Measurements from ENCODE around the gene RPS14. TPM values are rescaled to one million over a fixed set of nuclear protein-coding genes. Genes with fewer than 3 reads are reported as not detected.

RPS14 gene
- total RNA-seq, 1 experiment from 2014 or later = 2,564 TPM

DNA sequence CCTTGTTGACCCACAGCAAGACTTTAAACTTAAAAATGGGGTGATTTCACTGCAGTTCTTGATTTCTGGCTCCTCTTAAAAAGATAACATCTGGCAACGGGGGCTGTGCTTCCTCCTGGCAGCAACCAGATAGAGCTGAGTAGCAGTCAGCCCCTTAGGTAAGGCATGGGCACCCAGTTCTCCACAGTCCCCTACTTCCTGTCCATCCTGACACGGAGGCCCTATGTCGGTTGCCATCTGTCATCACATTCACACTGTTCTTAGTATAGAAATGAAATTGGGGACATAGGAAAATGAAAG is 48.5 kb downstream of the RPS14 start:
- H3K27me3 Mint-ChIP-seq (ENCODE audit: low read depth) = no peaks in the 10 kb centered on the region
- DNase-seq (ENCODE audit: low spot score) (no peak), ATAC-seq (no peak)
- ChIA-PET POLR2A (no interaction called here), CTCF (interaction anchor here (1.3 to 4.6 kb wide), 2 partner anchors 10 to 35 kb away, joined by 6 to 41 read pairs; partner anchors contain the start of gene CD74)
- H3K27ac Mint-ChIP-seq = no peak overlapping the region
- no peak for TF ChIP-seq TP53 (CRISPR knock-in tag; IDR thresholded peaks at IDR 0.05)
- TF ChIP-seq, protein P1, sequence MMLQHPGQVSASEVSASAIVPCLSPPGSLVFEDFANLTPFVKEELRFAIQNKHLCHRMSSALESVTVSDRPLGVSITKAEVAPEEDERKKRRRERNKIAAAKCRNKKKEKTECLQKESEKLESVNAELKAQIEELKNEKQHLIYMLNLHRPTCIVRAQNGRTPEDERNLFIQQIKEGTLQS (CRISPR knock-in tag; conservative IDR thresholded peaks at IDR 0.05) = no peak
- TF ChIP-seq MYBL2 (CRISPR knock-in tag; IDR thresholded peaks at IDR 0.05) = no peak
- TF ChIP-seq GABPB1 (CRISPR knock-in tag; IDR thresholded peaks at IDR 0.05) = no peak
- TF ChIP-seq, protein P2, sequence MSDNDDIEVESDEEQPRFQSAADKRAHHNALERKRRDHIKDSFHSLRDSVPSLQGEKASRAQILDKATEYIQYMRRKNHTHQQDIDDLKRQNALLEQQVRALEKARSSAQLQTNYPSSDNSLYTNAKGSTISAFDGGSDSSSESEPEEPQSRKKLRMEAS (CRISPR knock-in tag; IDR thresholded peaks at IDR 0.05) = no peak
- no peak for TF ChIP-seq PRRX2 (CRISPR knock-in tag; IDR thresholded peaks at IDR 0.05)
- TF ChIP-seq, protein P3, sequence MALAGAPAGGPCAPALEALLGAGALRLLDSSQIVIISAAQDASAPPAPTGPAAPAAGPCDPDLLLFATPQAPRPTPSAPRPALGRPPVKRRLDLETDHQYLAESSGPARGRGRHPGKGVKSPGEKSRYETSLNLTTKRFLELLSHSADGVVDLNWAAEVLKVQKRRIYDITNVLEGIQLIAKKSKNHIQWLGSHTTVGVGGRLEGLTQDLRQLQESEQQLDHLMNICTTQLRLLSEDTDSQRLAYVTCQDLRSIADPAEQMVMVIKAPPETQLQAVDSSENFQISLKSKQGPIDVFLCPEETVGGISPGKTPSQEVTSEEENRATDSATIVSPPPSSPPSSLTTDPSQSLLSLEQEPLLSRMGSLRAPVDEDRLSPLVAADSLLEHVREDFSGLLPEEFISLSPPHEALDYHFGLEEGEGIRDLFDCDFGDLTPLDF (CRISPR knock-in tag; IDR thresholded peaks at IDR 0.05) = no peak
- TF ChIP-seq, protein P4, sequence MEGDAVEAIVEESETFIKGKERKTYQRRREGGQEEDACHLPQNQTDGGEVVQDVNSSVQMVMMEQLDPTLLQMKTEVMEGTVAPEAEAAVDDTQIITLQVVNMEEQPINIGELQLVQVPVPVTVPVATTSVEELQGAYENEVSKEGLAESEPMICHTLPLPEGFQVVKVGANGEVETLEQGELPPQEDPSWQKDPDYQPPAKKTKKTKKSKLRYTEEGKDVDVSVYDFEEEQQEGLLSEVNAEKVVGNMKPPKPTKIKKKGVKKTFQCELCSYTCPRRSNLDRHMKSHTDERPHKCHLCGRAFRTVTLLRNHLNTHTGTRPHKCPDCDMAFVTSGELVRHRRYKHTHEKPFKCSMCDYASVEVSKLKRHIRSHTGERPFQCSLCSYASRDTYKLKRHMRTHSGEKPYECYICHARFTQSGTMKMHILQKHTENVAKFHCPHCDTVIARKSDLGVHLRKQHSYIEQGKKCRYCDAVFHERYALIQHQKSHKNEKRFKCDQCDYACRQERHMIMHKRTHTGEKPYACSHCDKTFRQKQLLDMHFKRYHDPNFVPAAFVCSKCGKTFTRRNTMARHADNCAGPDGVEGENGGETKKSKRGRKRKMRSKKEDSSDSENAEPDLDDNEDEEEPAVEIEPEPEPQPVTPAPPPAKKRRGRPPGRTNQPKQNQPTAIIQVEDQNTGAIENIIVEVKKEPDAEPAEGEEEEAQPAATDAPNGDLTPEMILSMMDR (IDR thresholded peaks at IDR 0.05) = no peak
- TF ChIP-seq ZNF423 (CRISPR knock-in tag; IDR thresholded peaks at IDR 0.05) = no peak
- TF ChIP-seq ZNF232 (CRISPR knock-in tag; IDR thresholded peaks at IDR 0.05) = no peak
- TF ChIP-seq RELA (CRISPR knock-in tag; IDR thresholded peaks at IDR 0.05; ENCODE audit: borderline replicate concordance) = no peak
- no peak for TF ChIP-seq FOXJ3 (CRISPR knock-in tag; IDR thresholded peaks at IDR 0.05; ENCODE audit: borderline replicate concordance)
- TF ChIP-seq, protein P5, sequence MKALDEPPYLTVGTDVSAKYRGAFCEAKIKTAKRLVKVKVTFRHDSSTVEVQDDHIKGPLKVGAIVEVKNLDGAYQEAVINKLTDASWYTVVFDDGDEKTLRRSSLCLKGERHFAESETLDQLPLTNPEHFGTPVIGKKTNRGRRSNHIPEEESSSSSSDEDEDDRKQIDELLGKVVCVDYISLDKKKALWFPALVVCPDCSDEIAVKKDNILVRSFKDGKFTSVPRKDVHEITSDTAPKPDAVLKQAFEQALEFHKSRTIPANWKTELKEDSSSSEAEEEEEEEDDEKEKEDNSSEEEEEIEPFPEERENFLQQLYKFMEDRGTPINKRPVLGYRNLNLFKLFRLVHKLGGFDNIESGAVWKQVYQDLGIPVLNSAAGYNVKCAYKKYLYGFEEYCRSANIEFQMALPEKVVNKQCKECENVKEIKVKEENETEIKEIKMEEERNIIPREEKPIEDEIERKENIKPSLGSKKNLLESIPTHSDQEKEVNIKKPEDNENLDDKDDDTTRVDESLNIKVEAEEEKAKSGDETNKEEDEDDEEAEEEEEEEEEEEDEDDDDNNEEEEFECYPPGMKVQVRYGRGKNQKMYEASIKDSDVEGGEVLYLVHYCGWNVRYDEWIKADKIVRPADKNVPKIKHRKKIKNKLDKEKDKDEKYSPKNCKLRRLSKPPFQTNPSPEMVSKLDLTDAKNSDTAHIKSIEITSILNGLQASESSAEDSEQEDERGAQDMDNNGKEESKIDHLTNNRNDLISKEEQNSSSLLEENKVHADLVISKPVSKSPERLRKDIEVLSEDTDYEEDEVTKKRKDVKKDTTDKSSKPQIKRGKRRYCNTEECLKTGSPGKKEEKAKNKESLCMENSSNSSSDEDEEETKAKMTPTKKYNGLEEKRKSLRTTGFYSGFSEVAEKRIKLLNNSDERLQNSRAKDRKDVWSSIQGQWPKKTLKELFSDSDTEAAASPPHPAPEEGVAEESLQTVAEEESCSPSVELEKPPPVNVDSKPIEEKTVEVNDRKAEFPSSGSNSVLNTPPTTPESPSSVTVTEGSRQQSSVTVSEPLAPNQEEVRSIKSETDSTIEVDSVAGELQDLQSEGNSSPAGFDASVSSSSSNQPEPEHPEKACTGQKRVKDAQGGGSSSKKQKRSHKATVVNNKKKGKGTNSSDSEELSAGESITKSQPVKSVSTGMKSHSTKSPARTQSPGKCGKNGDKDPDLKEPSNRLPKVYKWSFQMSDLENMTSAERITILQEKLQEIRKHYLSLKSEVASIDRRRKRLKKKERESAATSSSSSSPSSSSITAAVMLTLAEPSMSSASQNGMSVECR (CRISPR knock-in tag; IDR thresholded peaks at IDR 0.05; ENCODE audit: borderline replicate concordance) = no peak
- TF ChIP-seq NR2C2 (CRISPR knock-in tag; IDR thresholded peaks at IDR 0.05) = no peak
- TF ChIP-seq ZNF396 (CRISPR knock-in tag; IDR thresholded peaks at IDR 0.05; ENCODE audit: borderline replicate concordance) = no peak
- TF ChIP-seq ETV6 (CRISPR knock-in tag; IDR thresholded peaks at IDR 0.05) = no peak
- TF ChIP-seq CBFB (CRISPR knock-in tag; IDR thresholded peaks at IDR 0.05; ENCODE audit: low read depth) = no peak
- TF ChIP-seq, protein P6, sequence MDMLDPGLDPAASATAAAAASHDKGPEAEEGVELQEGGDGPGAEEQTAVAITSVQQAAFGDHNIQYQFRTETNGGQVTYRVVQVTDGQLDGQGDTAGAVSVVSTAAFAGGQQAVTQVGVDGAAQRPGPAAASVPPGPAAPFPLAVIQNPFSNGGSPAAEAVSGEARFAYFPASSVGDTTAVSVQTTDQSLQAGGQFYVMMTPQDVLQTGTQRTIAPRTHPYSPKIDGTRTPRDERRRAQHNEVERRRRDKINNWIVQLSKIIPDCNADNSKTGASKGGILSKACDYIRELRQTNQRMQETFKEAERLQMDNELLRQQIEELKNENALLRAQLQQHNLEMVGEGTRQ (CRISPR knock-in tag; IDR thresholded peaks at IDR 0.05) = no peak
- TF ChIP-seq SMAD4 (CRISPR knock-in tag; IDR thresholded peaks at IDR 0.05) = no peak
- H3K4me1 Mint-ChIP-seq = no peaks in the 10 kb centered on the region
- no peak overlapping the region for H3K4me3 Mint-ChIP-seq
- no peaks in the 10 kb centered on the region for H3K9me3 Mint-ChIP-seq
- peaks cover 43% of the 10 kb centered on the region for H3K36me3 Mint-ChIP-seq
